Right ventricle myocardium inferior (tissue), 1 donor: ENCODE measurements around the gene TUBD1. TPM values are rescaled to one million over a fixed set of nuclear protein-coding genes. Genes with fewer than 3 reads are reported as not detected.
"Not testable (repeated sequence)": the region's sequence is repeated elsewhere in the genome, so short reads cannot be mapped to it uniquely, and the experiment has no call there.

Experiments
- ATAC-seq: fragments of 200-7000 bp; cut with Tn5 transposase; one replicate; pipeline ENCODE4 v1.9.1; 2020; ENCODE audit warnings: mild to moderate bottlenecking, moderate library complexity
- DNase-seq: peaks from one replicate; pipeline ENCODE4 v3.0.0; 2021; ENCODE audit errors: missing footprints
- intact Hi-C: fragments of 100-400 bp; cut with DNase I; formaldehyde crosslinking; loops from one replicate; pipeline ENCODE4 v1.11.0; 2022
- total RNA-seq: library from RNA; stranded (reverse); fragmentation: NEBNext Ultra II Directional; extraction: Animal tissue kit (Norgen Biotek cat#: 25700); gene quantifications from one replicate; pipeline ENCODE4 v1.2.1, GENCODE V29; 2021
- donor health status: DM: no; HTN: yes; CAD: no; lungs with severe emphysema.

TUBD1 gene
- total RNA-seq, 1 donor from 2014 or later: 8.4 TPM

GRCh38 chr17:59878624-59879023 is 14.1 kb downstream of the TUBD1 start:
- intact Hi-C loops: no loop called here
- no peak for DNase-seq
- no peak for ATAC-seq

DNA sequence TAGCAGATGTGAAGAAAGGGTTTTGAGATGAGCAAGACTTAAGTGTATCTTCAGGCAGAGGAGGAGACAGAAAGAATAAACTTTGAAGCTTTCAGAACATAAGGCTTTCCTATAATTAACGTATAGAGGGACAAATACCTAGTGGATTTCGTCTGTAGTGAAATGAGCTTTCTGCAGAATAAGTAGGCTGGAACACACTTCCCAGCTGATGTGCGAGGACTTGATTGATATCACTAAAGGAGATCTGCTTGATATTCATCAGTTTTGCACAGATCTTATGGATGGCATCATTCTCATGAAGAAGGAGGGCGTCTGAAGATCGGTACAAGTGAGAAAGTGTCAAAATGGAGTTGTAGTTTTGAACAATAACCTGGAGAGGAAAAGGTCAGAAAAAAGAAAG is 14.8 kb downstream of the TUBD1 start:
- DNase-seq: no peak
- ATAC-seq: no peak
- intact Hi-C loops: no loop called here

DNA sequence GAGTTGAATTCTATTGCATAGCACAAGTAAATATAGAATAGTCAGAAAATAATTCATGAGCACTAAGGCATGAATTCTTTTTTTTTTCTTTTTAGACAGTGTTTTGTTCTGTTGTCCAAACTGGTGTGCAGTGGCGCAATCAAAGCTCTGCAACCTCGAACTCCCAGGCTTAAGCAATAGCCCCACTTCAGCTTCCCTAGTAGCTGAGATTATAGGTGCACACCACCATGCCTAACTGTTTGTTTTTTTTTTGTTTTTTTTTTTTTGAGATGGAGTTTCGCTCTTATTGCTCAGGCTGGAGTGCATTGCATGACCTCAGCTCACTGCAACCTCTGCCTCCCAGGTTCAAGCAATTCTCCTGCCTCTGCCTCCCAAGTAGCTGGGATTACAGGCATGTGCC is 16.6 kb downstream of the TUBD1 start:
- DNase-seq (no peak), ATAC-seq (no peak)
- intact Hi-C loops: no loop called here

DNA sequence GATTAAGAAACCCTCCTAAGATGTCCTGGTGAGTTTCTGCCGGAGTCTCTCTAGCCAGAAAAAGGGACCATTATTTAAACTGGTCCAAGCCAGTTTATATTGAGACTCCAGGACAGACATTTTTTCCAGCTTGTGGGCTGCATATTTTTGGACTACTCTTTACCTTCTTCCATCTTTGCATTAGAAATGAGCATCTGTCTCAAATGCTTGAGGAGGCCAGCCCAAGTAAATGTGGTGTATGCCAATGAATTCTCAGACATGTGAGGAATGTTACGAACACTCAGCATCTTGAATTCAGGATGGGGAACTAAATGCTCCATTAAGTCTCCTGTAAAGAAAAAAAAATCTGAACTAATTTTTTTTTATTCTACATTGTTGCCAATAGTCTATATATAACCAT is 18.4 kb downstream of the TUBD1 start:
- intact Hi-C loops: no loop called here
- no peak for ATAC-seq

GRCh38 chr17:59873414-59873813 is 19.3 kb downstream of the TUBD1 start:
- intact Hi-C loops, ATAC-seq, DNase-seq: not testable (repeated sequence)

More for the DNA sequence above, 18.4 kb downstream of the TUBD1 start:
- no peak for DNase-seq

- intact Hi-C loops: no loop called here
- no peak for ATAC-seq
- no peak for DNase-seq
Measured at GRCh38 chr17:59872351-59872750, 20.4 kb downstream of the TUBD1 start.

DNA sequence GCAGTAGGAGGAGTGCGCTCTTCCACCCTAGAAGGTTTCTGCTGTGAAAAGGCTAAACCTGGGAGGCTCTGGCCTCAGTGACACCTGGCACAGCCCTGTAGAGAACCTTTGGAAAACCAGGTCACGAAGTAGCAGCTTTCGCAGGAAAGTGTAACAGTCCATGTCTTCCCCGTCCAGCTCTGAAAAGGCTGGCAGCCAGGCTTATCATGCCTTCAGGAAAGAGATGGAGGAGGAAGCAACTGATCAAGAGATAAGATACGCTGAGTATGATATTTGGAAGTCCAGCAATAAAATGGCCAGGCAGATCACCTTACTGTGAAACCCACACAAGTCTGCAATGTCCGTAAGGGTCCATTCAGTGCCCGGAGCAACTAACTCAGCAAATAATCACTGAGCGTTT is 22.3 kb downstream of the TUBD1 start:
- no peak for DNase-seq
- intact Hi-C loops: no loop called here

GRCh38 chr17:59869941-59870218 is 22.9 kb downstream of the TUBD1 start:
- intact Hi-C loops: no loop called here
- no peak for ATAC-seq

More for the DNA sequence above, 22.3 kb downstream of the TUBD1 start:
- no peak for ATAC-seq

GRCh38 chr17:59863616-59864015 is 29.1 kb downstream of the TUBD1 start:
- ATAC-seq: peak; percentile 39

More at GRCh38 chr17:59869941-59870218, 22.9 kb downstream of the TUBD1 start:
- DNase-seq: no peak

GRCh38 chr17:59859444-59860025 is 33.2 kb downstream of the TUBD1 start:
- ATAC-seq: no peak
- intact Hi-C loops: no loop called here
- DNase-seq: no peak

More at GRCh38 chr17:59863616-59864015, 29.1 kb downstream of the TUBD1 start:
- intact Hi-C loops: no loop called here
- no peak for DNase-seq

DNA sequence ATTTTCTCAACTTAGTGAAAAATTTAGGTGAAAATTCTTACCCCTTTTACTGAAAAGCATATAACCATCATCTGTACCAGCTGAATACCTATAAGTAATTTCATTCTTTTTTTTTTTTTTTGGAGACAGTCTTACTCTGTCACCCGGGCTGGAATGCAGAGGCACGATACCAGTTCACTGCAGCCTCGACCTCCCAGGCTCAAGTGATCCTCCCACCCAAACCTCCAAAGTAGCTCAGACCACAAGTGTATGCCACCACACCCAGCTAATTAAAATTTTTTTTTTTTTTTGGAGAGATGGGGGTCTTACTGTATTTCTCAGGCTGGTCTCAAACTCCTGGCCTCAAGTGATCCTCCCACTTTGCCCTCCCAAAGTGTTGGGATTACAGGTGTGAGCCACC is 33.8 kb downstream of the TUBD1 start:
- ATAC-seq: no peak
- intact Hi-C loops: no loop called here
- DNase-seq: no peak

DNA sequence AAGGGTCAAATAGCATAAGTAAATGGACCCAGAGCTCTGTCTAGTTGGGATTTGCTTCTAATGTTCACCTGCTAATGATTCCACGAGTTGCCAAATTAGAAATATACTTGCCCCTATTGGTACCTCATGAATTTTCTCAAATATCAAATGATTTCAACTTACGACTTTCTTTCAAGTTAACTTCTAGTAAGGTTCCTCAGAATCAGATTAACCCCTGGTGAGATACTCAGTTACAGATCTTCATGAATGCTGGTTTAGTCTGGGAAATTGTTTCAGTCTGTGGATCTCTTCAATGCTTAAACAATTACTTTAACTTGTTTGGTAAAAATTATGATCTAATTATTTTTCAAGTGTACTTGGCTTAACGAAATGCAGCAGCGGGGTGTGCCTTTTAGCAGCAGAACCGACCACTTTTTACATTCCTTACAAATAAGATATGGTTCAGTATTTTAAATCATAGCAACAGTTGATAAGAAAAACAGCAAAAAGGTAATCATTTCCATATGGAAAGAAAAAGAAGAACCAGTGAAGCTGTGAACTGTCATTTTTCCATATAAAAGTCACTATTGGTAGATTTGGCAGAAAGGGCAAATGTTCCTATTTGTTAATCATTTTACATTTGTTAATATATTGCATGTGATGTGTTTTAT is 34.5 kb downstream of the TUBD1 start:
- ATAC-seq (no peak), DNase-seq (no peak)
- intact Hi-C loops: no loop called here

GRCh38 chr17:59856859-59857794 is 35.6 kb downstream of the TUBD1 start:
- peak; percentile 40 for ATAC-seq
- intact Hi-C loops: no loop called here
- DNase-seq: no peak

GRCh38 chr17:59853919-59854729 is 38.6 kb downstream of the TUBD1 start:
- ATAC-seq, DNase-seq, intact Hi-C loops: not testable (repeated sequence)

- DNase-seq (no peak), ATAC-seq (peak; percentile 40)
- intact Hi-C loops: no loop called here
Measured at GRCh38 chr17:59853168-59853918, 39.4 kb downstream of the TUBD1 start.

- DNase-seq, ATAC-seq, intact Hi-C loops: not testable (repeated sequence)
Measured at GRCh38 chr17:59852847-59853167, 39.9 kb downstream of the TUBD1 start.

DNA sequence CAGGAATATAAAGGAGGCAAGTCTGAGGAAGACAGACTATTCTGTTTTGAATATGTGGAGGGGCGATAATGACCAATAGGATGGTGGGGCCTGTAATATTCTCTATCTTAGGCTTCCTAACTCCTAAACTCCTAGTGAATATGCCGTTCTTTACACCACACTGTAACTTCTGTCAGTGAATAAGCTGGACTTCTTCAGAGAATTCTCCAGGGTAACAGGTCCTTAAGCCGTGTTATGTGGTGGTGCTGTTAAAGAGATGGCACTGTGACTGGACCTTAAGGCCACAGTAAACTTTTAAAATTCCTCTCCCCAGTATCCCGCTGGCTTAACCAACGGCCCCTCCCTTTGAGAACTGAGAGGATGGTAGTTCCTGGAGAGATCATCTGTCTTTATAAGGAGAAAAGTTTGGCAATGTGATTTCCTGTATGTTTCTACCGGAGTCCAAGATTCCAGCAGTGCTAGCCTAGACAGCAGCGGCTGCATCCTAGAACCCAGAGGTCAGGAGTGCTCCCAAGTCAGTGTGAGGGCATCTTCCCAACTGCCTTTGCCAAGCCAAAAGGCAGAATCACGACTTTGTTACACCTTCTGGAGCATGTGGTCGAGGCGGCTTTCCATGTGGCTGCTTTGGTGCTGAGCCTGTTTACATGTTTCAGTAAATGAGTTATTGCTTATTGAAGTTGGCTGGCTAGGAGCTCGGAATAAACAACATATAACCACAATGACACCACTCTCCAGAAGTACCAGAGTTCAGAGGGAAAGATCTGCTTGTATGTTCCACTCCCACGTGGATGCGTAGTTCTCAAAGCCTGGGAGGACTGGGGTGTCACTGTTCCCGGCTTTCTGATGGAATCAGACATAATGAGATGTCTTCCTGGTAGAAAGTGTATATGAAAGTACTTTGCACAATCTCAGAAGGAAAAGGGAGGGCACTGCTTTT is 41.0 kb downstream of the TUBD1 start:
- DNase-seq: no peak

More for the DNA sequence above, 41.0 kb downstream of the TUBD1 start:
- intact Hi-C loops: no loop called here
- no peak for ATAC-seq
